ENCODE data around the gene ITFG2.

DNA sequence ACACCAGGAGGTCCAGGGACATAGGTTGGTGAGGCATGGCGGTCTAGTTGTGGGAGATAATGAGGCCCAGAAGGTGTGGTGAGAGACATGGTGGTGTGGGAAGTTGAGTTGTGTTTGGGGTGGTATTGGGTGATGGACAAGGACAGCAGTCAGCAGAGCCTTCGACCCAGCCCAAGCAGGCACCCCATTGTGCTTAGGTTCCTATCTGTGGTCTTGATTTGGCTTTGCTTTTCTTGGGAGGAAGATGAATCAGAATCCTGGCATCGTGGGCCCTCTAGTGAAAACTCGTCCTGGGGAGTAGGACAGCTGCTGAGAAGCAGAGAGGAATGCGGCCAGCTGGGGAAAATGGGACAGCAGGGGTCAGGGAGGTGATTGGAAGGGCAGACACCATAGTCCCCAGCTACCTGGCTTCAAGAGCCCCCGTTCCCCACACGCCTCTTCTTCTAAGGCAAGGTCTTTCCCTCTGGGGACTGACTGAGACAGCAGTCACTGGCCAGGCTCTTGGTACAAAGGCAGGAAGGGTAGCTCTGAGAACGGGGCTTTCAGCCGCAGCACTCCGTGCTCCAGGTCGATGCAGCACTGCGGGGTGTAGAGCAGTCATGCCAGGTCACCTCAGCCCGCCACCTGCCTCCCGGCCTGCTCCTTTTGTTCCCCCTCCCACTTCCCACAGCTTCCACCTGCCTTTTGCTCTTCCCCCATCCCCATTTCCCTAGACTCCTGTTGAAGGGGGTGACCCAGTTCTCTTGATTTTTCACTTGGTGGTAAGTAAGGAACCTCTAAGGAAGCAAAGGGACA is 14.4 kb downstream of the ITFG2 start:
- TF ChIP-seq FOXK1 (CRISPR knock-in tag; IDR thresholded peaks at IDR 0.05) (no peak), NR3C1 (CRISPR knock-in tag; conservative IDR thresholded peaks at IDR 0.05; ENCODE audit: low read depth) (no peak), CREM (CRISPR knock-in tag; IDR thresholded peaks at IDR 0.05) (no peak), NFATC4 (CRISPR knock-in tag; IDR thresholded peaks at IDR 0.05) (no peak), RORB (CRISPR knock-in tag; IDR thresholded peaks at IDR 0.05) (no peak), NR2C2 (CRISPR knock-in tag; IDR thresholded peaks at IDR 0.05) (no peak), TCF7 (CRISPR knock-in tag; IDR thresholded peaks at IDR 0.05; ENCODE audit: low read depth) (no peak), GABPB1 (CRISPR knock-in tag; IDR thresholded peaks at IDR 0.05) (no peak), ZBTB21 (CRISPR knock-in tag; IDR thresholded peaks at IDR 0.05; ENCODE audit: borderline replicate concordance) (no peak)
- TF ChIP-seq, protein P1, sequence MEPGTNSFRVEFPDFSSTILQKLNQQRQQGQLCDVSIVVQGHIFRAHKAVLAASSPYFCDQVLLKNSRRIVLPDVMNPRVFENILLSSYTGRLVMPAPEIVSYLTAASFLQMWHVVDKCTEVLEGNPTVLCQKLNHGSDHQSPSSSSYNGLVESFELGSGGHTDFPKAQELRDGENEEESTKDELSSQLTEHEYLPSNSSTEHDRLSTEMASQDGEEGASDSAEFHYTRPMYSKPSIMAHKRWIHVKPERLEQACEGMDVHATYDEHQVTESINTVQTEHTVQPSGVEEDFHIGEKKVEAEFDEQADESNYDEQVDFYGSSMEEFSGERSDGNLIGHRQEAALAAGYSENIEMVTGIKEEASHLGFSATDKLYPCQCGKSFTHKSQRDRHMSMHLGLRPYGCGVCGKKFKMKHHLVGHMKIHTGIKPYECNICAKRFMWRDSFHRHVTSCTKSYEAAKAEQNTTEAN (CRISPR knock-in tag; IDR thresholded peaks at IDR 0.05), result no peak
- TF ChIP-seq, protein P2, sequence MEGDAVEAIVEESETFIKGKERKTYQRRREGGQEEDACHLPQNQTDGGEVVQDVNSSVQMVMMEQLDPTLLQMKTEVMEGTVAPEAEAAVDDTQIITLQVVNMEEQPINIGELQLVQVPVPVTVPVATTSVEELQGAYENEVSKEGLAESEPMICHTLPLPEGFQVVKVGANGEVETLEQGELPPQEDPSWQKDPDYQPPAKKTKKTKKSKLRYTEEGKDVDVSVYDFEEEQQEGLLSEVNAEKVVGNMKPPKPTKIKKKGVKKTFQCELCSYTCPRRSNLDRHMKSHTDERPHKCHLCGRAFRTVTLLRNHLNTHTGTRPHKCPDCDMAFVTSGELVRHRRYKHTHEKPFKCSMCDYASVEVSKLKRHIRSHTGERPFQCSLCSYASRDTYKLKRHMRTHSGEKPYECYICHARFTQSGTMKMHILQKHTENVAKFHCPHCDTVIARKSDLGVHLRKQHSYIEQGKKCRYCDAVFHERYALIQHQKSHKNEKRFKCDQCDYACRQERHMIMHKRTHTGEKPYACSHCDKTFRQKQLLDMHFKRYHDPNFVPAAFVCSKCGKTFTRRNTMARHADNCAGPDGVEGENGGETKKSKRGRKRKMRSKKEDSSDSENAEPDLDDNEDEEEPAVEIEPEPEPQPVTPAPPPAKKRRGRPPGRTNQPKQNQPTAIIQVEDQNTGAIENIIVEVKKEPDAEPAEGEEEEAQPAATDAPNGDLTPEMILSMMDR (IDR thresholded peaks at IDR 0.05), result no peak
- TF ChIP-seq, protein P3, sequence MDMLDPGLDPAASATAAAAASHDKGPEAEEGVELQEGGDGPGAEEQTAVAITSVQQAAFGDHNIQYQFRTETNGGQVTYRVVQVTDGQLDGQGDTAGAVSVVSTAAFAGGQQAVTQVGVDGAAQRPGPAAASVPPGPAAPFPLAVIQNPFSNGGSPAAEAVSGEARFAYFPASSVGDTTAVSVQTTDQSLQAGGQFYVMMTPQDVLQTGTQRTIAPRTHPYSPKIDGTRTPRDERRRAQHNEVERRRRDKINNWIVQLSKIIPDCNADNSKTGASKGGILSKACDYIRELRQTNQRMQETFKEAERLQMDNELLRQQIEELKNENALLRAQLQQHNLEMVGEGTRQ (CRISPR knock-in tag; IDR thresholded peaks at IDR 0.05), result no peak
- TF ChIP-seq, protein P4, sequence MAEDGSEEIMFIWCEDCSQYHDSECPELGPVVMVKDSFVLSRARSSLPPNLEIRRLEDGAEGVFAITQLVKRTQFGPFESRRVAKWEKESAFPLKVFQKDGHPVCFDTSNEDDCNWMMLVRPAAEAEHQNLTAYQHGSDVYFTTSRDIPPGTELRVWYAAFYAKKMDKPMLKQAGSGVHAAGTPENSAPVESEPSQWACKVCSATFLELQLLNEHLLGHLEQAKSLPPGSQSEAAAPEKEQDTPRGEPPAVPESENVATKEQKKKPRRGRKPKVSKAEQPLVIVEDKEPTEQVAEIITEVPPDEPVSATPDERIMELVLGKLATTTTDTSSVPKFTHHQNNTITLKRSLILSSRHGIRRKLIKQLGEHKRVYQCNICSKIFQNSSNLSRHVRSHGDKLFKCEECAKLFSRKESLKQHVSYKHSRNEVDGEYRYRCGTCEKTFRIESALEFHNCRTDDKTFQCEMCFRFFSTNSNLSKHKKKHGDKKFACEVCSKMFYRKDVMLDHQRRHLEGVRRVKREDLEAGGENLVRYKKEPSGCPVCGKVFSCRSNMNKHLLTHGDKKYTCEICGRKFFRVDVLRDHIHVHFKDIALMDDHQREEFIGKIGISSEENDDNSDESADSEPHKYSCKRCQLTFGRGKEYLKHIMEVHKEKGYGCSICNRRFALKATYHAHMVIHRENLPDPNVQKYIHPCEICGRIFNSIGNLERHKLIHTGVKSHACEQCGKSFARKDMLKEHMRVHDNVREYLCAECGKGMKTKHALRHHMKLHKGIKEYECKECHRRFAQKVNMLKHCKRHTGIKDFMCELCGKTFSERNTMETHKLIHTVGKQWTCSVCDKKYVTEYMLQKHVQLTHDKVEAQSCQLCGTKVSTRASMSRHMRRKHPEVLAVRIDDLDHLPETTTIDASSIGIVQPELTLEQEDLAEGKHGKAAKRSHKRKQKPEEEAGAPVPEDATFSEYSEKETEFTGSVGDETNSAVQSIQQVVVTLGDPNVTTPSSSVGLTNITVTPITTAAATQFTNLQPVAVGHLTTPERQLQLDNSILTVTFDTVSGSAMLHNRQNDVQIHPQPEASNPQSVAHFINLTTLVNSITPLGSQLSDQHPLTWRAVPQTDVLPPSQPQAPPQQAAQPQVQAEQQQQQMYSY (CRISPR knock-in tag; IDR thresholded peaks at IDR 0.05), result no peak
- TF ChIP-seq, protein P5, sequence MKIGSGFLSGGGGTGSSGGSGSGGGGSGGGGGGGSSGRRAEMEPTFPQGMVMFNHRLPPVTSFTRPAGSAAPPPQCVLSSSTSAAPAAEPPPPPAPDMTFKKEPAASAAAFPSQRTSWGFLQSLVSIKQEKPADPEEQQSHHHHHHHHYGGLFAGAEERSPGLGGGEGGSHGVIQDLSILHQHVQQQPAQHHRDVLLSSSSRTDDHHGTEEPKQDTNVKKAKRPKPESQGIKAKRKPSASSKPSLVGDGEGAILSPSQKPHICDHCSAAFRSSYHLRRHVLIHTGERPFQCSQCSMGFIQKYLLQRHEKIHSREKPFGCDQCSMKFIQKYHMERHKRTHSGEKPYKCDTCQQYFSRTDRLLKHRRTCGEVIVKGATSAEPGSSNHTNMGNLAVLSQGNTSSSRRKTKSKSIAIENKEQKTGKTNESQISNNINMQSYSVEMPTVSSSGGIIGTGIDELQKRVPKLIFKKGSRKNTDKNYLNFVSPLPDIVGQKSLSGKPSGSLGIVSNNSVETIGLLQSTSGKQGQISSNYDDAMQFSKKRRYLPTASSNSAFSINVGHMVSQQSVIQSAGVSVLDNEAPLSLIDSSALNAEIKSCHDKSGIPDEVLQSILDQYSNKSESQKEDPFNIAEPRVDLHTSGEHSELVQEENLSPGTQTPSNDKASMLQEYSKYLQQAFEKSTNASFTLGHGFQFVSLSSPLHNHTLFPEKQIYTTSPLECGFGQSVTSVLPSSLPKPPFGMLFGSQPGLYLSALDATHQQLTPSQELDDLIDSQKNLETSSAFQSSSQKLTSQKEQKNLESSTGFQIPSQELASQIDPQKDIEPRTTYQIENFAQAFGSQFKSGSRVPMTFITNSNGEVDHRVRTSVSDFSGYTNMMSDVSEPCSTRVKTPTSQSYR (CRISPR knock-in tag; IDR thresholded peaks at IDR 0.05), result no peak

All from WTC11 (cell line).